ENCODE measurements around the gene GRB2.

The GRB2 gene

DNA sequence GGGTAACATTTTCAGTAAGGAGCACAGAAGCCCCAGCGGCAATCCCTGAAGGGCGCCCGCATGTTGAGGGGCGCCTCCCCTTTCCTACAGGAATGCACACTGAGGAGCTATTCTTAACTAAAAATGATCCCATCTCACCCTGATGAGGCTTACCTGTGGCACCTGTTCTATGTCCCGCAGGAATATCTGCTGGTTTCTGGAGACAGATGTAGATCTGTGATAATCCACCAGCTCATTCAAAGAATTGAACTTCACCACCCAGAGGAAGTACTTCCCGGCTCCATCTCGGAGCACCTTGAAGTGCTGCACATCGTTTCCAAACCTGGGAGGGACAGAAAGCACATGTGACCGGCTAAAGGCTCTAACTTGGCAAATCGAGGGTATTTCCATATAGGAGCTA is 84.0 kb downstream of the GRB2 start:
- DNase-seq (no peak), ATAC-seq (replicated peaks) (no peak)
- Mint-ChIP-seq H3K27ac (peak overlapping the region; percentile 82), H3K9me3 (no peaks in the 10 kb centered on the region), H3K4me3 (no peak overlapping the region), H3K4me1 (peaks cover 39 to 72% of the 10 kb centered on the region in 2 donors), H3K27me3 (no peaks in the 10 kb centered on the region), H3K36me3 (peaks cover 51 to 65% of the 10 kb centered on the region in 2 donors)

DNA sequence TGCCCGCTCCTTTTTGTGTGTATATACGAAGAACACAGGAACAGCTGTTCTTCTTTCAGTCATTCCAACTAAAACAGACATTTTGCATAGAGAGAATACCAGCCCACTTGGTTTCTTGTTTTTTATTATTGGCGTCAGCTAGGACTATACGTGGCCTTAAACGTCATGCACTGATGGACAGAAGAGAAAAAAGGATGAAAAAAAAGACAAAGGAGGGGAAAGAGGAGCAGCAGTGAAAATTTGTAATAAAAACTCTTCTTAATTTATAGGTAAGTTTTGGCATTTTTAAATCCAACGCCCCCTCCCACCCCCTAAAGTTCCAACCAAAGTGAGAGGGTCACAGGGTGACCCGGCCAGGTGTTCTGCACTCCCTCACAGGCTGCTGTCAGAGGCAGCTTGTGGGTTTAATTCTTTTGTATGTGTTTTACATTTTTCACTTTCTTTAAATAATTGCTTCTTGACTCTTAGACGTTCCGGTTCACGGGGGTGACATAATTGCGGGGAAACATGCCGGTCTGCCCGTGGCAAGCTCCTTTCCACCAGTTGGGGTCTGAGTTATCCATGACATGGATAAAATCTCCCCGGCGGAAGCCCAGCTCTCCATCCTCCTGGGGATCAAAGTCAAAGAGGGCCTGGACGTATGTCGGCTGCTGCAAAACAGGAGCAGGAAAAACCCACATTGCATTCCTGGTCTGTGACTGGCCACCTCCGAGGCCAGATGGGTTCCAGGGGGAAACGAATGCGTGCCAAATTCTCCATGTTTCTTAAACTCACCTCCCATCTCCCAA is 85.4 kb downstream of the GRB2 start:
- H3K27ac Mint-ChIP-seq = peak overlapping the region; percentile 93
- DNase-seq = no peak
- peak overlapping the region; percentile 36 to 61 for H3K4me3 Mint-ChIP-seq
- peaks cover 48 to 59% of the 10 kb centered on the region in 2 donors for H3K36me3 Mint-ChIP-seq
- peaks cover 35 to 72% of the 10 kb centered on the region in 2 donors for H3K4me1 Mint-ChIP-seq
- H3K27me3 Mint-ChIP-seq = no peaks in the 10 kb centered on the region
- peak; percentile 38 to 43 for ATAC-seq (replicated peaks)
- no peaks in the 10 kb centered on the region for H3K9me3 Mint-ChIP-seq

DNA sequence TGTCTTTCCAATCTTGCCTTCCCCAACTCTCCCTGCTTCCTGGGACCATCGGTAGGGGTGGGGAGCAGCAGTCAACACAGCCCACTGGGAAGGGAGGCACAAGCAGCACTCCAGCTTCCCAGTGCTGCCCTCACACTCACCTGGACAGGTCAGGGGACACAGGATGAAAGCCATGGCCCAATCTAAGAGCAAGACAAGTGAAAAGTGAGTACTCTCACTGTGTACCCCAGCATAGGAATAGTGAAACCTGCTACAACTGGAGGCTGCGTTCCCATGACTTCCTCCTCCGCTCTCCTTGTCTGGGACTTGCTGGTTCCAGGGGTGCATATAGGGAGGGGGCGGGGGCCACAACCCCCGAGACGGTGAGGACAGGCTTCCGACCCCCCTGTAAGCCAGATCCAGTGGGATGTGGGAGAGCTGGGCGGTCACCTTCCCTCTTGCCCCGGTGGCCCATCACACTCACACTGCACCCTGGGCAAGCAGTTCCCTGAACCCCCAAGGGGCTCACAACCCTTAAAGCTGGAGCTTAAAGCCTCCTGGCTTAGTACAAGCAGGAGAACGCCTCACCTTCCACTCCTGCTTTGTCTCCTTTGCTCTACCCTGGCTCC is 86.8 kb downstream of the GRB2 start:
- H3K36me3 Mint-ChIP-seq = peaks cover 58 to 71% of the 10 kb centered on the region in 2 donors
- H3K27ac Mint-ChIP-seq = peak overlapping the region; percentile 93
- H3K27me3 Mint-ChIP-seq = no peaks in the 10 kb centered on the region
- H3K9me3 Mint-ChIP-seq = peaks cover 0 to 2% of the 10 kb centered on the region in 2 donors
- DNase-seq (no peak), ATAC-seq (replicated peaks) (no peak)
- H3K4me3 Mint-ChIP-seq = peak overlapping the region; percentile 30 to 56
- peaks cover 42 to 84% of the 10 kb centered on the region in 2 donors for H3K4me1 Mint-ChIP-seq

DNA sequence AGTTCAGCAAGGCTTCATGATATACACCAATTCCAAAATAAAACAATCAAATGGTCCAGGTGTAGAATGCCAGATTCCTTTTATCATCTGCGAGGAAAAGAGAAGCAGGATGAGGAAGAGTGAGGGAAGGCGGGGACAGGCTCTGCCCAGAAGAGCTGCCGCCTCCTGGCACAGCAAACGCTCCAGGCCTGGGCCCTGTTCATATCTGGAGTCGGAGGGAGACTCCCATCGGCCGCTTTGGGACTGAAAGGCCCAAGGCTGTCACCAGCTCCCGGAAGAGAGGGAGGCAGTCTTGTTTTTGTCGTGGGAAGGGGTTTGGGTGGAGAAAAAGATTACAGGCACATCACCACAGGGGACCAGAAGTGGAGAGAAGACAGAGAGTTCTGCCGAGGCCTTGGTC is 87.3 kb downstream of the GRB2 start:
- Mint-ChIP-seq H3K27ac (peak overlapping the region; percentile 93), H3K36me3 (peaks cover 55 to 70% of the 10 kb centered on the region in 2 donors), H3K4me3 (peak overlapping the region in 1 of 2 donors; percentile 56), H3K27me3 (no peaks in the 10 kb centered on the region), H3K4me1 (peaks cover 42 to 84% of the 10 kb centered on the region in 2 donors), H3K9me3 (peaks cover 0 to 4% of the 10 kb centered on the region in 2 donors)
- no peak for DNase-seq
- ATAC-seq (replicated peaks) = no peak

DNA sequence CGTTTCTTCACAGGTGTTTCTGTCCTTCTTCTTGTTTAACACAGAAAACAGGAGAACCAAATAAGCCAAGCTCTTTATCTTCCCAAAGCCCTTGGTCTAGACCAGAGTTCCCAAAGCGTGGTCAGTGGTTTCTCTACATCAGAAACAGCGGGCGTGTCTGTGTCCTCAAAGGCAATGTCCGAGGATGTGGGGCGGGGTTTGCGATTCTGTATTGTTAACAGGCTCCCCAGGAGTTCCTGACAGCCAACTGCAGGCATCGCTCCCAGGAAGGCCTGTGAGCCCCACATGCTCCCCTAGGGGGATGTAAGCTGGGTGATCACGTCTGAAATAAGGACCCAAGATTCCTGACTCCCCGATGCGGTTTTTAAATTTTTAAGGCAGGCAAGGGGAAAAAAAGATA is 87.8 kb downstream of the GRB2 start:
- ATAC-seq (replicated peaks) (no peak), DNase-seq (no peak)
- H3K4me3 Mint-ChIP-seq = peak overlapping the region in 1 of 2 donors; percentile 19
- H3K27me3 Mint-ChIP-seq = no peaks in the 10 kb centered on the region
- peaks cover 46 to 84% of the 10 kb centered on the region in 2 donors for H3K4me1 Mint-ChIP-seq
- peaks cover 51 to 69% of the 10 kb centered on the region in 2 donors for H3K36me3 Mint-ChIP-seq
- H3K9me3 Mint-ChIP-seq = peaks cover 0 to 4% of the 10 kb centered on the region in 2 donors
- peak overlapping the region; percentile 92 for H3K27ac Mint-ChIP-seq

DNA sequence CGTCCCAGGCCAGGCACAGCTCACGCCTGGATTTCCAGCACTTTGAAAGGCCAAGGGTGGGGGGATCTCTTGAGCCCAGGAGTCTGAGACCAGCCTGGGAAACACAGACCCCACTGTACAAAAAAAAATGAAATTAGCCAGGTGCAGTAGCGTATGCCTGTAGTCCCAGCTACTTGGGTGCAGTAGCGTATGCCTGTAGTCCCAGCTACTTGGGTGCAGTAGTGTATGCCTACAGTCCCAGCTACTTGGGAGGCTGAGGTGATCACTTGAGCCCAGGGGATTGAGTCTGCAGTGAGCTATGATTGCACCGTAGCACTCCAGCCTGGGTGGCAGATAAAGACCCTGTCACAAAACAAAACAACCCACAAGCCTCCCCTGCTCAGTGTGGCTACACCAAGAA is 89.2 kb downstream of the GRB2 start:
- peak overlapping the region; percentile 38 to 44 for H3K4me3 Mint-ChIP-seq
- ATAC-seq (replicated peaks) = peak; percentile 0 to 14

DNA sequence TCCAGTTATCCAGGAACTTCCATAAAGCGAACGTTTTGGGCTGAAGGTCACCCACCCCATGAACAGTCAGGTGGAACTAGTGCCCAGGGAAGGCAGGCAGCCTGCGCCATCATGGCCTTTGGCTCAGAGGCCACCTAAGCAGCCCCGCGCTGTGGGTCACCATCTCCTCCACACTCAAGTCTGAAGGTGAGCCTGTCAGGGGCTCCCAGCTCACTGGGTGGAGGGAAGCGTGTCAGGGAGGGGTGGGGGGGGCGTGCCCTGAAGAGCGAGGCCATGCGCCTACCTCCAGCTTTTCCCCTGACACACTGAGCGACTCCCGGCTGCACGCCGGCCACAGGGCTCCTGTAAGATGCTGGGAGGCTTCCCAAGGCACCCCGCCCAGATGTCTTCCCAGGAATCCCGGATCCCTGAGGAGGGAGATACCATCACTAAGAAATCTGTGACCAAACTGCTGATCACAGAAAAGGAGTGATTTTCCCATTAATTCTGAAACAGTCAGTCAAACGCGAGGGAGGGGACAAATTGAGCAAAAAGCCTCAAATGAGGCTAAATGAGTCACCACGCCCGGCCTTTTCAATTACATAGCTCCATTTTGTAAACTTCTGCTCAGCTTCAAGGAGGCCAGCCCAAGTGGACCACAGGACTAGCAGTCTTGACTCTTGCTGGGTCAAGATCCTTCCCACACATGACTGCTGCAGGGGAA is 89.8 kb downstream of the GRB2 start:
- no peaks in the 10 kb centered on the region for H3K27me3 Mint-ChIP-seq

More for the DNA sequence above, 89.2 kb downstream of the GRB2 start:
- H3K36me3 Mint-ChIP-seq = peaks cover 44 to 63% of the 10 kb centered on the region in 2 donors
- H3K9me3 Mint-ChIP-seq = peaks cover 0 to 4% of the 10 kb centered on the region in 2 donors
- peak overlapping the region; percentile 95 for H3K27ac Mint-ChIP-seq
- peaks cover 50 to 83% of the 10 kb centered on the region in 2 donors for H3K4me1 Mint-ChIP-seq
- no peaks in the 10 kb centered on the region for H3K27me3 Mint-ChIP-seq
- DNase-seq = no peak

DNA sequence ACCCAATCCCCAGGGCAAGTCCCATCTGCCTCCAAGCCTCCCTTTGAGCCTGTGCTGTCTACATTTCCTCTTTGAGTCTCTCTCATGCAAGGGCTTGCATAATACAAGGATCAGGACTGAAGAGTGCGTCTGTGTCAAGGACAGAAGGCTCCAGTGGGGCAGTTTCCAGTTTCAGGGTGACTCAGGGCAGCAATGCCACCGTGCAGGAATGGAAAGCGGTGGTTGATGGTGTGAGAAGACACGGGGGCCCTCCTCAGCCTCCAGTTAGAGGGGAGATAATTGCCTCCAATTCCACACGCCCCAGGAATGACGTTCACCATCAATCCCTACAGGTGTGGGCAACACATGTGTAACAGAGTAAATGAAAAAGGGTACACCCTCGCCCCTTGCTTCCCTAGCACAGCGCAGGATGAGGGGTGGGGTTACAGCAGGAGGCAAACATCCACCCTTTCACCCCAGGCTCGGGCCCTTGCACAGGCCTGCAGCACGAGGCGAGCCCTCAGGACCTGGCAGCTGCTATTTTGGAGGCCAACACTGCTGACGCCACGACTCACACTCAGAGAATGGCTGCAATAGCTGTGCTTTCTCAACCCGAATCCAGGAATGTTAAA is 91.4 kb downstream of the GRB2 start:
- Mint-ChIP-seq H3K4me3 (peak overlapping the region; percentile 64 to 72), H3K27ac (peak overlapping the region; percentile 98), H3K4me1 (peaks cover 50 to 82% of the 10 kb centered on the region in 2 donors), H3K27me3 (no peaks in the 10 kb centered on the region), H3K9me3 (peaks cover 0 to 4% of the 10 kb centered on the region in 2 donors), H3K36me3 (peaks cover 31 to 51% of the 10 kb centered on the region in 2 donors)
- peak; percentile 75 to 84 for ATAC-seq (replicated peaks)
- peak; percentile 69 for DNase-seq

More for the DNA sequence above, 89.8 kb downstream of the GRB2 start:
- Mint-ChIP-seq H3K36me3 (peaks cover 42 to 59% of the 10 kb centered on the region in 2 donors), H3K4me3 (peak overlapping the region; percentile 38 to 44), H3K4me1 (peaks cover 50 to 83% of the 10 kb centered on the region in 2 donors), H3K9me3 (peaks cover 0 to 4% of the 10 kb centered on the region in 2 donors), H3K27ac (peak overlapping the region; percentile 98)
- DNase-seq (no peak), ATAC-seq (replicated peaks) (peak; percentile 13 to 48)

DNA sequence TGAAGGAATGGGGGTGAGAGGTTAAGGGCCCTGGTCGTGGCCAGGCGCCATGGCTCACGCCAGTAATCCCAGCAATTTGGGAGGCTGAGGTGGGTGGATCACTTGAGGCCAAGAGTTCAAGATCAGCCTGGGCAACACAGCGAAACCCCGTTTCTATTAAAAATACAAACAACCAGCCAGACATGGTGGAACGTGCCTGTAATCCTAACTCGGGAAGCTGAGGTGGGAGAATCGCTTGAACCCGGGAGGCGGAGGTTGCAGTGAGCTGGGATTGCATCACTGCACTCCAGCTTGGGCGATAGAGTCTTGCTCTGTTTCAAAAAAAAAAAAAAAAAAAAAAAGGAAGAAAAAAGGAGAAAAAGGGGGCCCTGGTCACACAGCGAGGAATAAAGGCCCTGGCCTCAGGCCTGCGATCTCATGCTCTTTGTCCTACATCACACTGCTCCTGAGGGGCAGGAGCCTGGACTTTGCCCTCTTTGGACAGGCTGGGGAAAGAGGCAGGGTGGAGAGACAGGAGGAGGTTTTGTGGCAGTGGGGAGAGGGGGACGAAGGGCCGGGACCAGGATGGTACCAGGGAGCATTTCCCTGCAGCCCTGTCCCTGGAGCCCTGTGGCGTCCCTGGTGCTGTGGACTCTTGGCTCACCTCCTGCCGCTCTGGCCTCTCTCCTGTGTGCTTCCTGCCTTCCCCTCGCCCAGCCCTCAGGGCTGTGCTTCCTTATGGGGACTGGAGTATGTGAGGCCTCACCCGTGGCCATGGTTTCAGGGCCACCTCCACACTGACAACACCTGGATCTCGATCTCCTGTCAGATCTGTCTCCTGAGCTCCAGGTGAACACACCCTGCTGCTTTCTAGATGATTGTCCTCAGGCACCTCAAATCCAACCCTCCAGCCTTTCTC is 96.5 kb downstream of the GRB2 start:
- Mint-ChIP-seq H3K27ac (peak overlapping the region; percentile 84), H3K9me3 (peaks cover 0 to 4% of the 10 kb centered on the region in 2 donors), H3K36me3 (peaks cover 12 to 44% of the 10 kb centered on the region in 2 donors), H3K27me3 (no peaks in the 10 kb centered on the region), H3K4me1 (peaks cover 28 to 55% of the 10 kb centered on the region in 2 donors), H3K4me3 (peak overlapping the region in 1 of 2 donors; percentile 27)
- DNase-seq = no peak
- ATAC-seq (replicated peaks) = no peak

DNA sequence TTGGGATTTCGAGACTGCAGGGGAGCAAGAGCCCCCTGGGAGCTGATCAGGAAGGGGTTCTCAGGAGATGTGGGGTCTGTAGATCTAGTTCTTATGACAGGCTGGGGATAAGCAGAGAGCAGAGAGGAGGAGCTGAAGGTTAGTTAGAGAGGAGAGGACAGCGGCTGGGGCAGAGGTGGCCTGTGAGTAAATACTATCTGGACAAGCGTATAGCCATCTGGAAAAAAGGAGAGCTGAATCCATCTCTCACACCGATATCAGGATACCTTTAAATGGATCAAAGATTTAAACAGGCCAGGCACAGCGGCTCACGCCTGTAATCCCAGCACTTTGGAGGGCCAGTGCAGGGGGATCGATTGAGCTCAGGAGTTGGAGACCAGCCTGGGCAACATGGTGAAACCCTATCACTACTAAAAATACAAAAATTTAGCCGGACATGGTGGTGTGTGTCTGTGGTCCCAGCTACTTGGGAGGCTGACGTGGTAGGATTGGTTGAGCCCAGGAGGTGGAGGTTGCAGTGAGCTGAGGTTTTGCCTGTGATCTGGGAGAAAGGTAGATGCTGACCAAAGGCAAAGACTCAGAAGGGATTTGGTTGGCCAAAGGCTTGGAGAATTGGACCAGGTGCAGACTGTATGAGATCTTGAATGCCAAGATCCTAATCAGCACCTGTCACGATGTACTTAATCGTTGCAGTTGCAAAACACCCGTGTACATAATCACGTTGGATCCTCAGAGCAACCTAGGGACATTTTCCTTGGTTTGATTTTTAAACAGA is 97.3 kb downstream of the GRB2 start:
- DNase-seq (no peak), ATAC-seq (replicated peaks) (no peak)
- Mint-ChIP-seq H3K36me3 (peaks cover 13 to 43% of the 10 kb centered on the region in 2 donors), H3K4me1 (peaks cover 23 to 55% of the 10 kb centered on the region in 2 donors), H3K4me3 (no peak overlapping the region), H3K27me3 (no peaks in the 10 kb centered on the region), H3K27ac (peak overlapping the region; percentile 78), H3K9me3 (peaks cover 0 to under 1% of the 10 kb centered on the region in 2 donors)

DNA sequence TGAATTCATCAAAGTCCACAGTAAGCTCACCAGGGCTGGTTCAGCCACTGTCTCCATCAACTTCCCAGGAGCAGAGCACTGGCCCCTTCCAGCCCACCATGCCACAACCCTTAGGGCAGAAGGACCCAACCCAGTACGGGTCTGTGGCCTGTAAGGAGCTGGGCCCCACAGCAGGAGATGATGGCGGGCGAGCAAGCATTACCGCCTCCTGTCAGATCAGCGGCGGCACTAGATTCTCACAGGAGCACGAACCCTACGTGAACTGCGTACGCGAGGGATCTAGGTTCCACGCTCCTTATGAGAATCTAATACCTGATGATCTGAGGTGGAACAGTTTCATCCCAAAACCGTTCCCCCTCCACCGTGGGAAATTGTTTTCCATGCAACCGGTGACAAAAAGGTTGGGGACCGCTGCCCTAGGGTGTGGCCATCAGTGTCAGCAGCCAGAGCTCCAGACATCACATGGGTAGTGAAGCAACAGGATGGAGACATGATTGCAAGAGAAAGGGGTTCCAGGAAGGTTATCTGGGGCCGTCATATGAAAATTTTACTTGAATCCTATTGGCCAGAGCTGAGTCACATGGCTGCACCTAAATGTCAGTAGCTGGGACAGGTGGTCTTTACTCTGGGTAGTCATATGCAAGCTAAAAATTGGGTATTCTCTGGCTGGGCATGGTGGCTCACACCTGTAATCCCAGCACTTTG is 103.8 kb downstream of the GRB2 start:
- no peak for ATAC-seq (replicated peaks)
- Mint-ChIP-seq H3K36me3 (peaks cover 42 to 45% of the 10 kb centered on the region in 2 donors), H3K9me3 (peaks cover 2 to 3% of the 10 kb centered on the region in 2 donors), H3K4me1 (peaks cover 14 to 50% of the 10 kb centered on the region in 2 donors), H3K27ac (no peak overlapping the region), H3K4me3 (no peak overlapping the region), H3K27me3 (no peaks in the 10 kb centered on the region)
- no peak for DNase-seq

DNA sequence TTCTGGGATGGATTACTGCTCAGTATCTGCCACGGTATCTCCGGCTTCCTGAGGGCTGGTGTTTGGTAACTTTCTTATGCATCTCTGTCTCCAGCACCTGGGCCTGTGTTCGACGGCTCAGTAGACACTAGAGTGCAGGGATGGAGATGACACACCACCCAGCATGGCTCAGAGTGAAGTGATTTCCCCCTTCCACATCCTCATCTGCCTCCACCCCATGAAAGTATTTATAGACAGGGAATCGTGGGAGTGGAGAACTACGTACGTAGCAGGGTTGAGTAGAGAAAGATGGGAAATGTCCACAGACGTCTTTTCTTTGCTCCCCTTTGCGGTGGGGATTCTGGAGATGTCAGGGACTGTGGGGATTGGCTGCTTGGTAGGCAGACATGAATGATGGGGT is 104.4 kb downstream of the GRB2 start:
- DNase-seq (no peak), ATAC-seq (replicated peaks) (no peak)
- H3K9me3 Mint-ChIP-seq = peaks cover 2 to 3% of the 10 kb centered on the region in 2 donors
- H3K27me3 Mint-ChIP-seq = no peaks in the 10 kb centered on the region
- H3K4me3 Mint-ChIP-seq = peak overlapping the region in 1 of 2 donors; percentile 14
- peak overlapping the region; percentile 62 for H3K27ac Mint-ChIP-seq
- peaks cover 16 to 52% of the 10 kb centered on the region in 2 donors for H3K4me1 Mint-ChIP-seq
- H3K36me3 Mint-ChIP-seq = peaks cover 40% of the 10 kb centered on the region in 2 donors

Measured in stimulated activated naive B cell treated with anti-CD40 and anti-IgM and Interleukin-4, amounts not matched to agents 10 μg/mL and 1 μg/mL and 100 μg/mL, for 72 hours (primary cell).